NCI-H2107 (cell line): ENCODE data around the gene SLC30A3.

ENCODE experiments used
- DNase-seq: peaks from one replicate; lab custom pipeline; 2025; lab: John Stamatoyannopoulos, UW

Gene SLC30A3

DNA sequence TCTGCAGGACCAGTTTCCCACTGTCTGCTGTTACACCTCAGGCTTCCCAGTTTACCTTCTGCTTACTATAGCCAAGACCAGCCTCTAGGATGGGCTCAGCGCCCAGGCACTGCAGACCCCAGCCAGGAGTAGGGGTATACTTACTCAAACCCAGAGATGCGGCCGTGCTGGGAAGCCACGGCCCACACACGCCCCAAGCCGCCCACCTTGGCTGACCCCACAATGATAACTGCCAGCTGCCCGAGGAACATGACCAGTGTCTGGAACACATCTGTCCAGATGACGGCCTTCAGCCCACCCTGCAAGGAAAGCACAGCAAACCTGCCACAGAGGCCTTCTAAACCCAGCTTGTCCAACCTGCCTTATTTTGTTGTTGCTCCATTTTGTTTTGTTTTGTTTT is 57.6 kb downstream of the SLC30A3 start:
- DNase-seq = no peak

DNA sequence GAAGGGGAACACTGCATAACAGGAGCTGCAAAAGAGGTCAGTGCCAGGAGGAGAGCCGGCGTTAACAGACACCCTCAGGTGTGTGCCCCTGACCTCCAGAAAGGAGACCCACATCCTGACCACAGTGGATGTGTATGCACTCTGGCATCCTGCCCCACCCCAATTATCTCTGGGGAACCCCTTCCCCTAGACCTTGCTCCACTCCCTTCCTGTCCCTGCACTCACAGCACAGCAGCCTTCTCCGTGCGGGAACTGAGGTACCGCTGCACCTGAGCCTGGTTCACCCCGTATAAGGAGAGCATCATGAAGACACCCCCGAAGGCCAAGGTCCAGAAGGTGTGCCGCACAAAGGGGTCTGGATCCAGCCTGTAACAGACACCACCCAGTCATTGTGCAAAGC is 58.3 kb downstream of the SLC30A3 start:
- no peak for DNase-seq

- DNase-seq = no peak
Observed at GRCh38 chr2:27203741-27204140, 59.1 kb downstream of the SLC30A3 start.
